ENCODE measurements around the gene TEX29. TPM values are rescaled to one million over a fixed set of nuclear protein-coding genes. Genes with fewer than 3 reads are reported as not detected.

TEX29 gene
- total RNA-seq, 1 donor from 2014 or later, result 0.70 TPM

DNA sequence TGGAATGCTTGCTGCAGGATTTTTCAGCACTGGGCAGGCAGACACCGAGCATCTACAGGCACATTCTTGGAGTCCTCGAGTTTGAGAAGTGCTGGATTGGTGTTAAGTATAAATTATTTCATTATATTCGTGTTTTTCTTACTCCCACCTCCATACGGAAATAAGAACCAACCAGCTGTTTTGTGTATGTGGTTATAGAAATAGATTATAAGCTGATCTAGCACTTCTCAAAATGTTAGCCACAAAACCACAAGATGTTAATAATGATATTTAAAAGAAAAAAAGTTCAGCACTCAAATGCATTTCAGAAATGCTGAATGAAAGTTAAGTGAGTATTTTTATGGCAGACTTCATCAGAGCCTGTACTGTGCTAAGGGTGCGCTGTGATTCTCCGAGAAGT is 24.0 kb upstream of the TEX29 start:
- Mint-ChIP-seq H3K27me3 (ENCODE audit: low read depth) (no peaks in the 10 kb centered on the region), H3K4me3 (ENCODE audit: unreplicated experiment) (no peak overlapping the region), H3K27ac (ENCODE audit: unreplicated experiment) (no peak overlapping the region), H3K9me3 (ENCODE audit: low read depth) (no peaks in the 10 kb centered on the region), H3K36me3 (ENCODE audit: low read depth) (peaks cover 35% of the 10 kb centered on the region), H3K4me1 (ENCODE audit: low read depth) (peaks cover 13% of the 10 kb centered on the region)
- DNase-seq (ENCODE audit: low spot score), result no peak
- TF ChIP-seq, protein P1, sequence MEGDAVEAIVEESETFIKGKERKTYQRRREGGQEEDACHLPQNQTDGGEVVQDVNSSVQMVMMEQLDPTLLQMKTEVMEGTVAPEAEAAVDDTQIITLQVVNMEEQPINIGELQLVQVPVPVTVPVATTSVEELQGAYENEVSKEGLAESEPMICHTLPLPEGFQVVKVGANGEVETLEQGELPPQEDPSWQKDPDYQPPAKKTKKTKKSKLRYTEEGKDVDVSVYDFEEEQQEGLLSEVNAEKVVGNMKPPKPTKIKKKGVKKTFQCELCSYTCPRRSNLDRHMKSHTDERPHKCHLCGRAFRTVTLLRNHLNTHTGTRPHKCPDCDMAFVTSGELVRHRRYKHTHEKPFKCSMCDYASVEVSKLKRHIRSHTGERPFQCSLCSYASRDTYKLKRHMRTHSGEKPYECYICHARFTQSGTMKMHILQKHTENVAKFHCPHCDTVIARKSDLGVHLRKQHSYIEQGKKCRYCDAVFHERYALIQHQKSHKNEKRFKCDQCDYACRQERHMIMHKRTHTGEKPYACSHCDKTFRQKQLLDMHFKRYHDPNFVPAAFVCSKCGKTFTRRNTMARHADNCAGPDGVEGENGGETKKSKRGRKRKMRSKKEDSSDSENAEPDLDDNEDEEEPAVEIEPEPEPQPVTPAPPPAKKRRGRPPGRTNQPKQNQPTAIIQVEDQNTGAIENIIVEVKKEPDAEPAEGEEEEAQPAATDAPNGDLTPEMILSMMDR (IDR thresholded peaks at IDR 0.05), result no peak

DNA sequence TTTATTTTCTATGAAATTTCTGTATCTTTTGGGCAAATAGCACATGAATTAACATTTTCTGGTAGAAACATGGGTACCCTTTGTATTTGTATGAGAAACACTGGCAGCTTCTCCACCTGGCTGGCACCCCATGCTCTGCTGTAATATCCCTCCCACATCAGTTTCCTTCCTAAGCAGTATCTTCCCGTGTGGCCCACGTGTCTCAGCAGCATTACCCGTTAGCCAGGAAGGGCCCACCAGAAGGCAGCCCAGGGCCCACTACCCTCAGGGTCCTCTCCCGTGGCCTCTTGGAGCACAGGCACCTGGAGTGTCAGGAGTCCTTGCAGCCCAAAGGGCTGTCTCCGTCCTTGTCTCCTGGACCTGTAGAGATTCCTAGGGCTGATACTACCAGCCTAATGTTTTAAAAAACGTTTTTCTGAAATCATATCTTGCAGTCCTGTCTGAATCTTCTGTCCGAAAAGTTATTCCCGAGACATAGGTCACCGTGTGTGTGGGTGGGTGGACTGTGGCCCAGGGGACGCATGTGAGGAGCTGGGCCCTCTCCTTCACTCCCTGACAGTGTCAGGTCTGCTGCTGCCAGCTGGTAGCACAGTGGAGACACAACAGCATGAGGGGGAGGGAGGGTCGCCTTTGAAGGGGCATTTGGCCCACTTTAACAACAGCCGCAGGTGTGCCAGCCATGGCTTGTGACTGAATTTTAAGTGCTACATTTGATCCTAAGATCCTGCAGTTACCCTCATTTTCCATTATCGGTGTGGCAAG is 22.0 kb upstream of the TEX29 start:
- Mint-ChIP-seq H3K4me1 (ENCODE audit: low read depth) (peaks cover 13% of the 10 kb centered on the region), H3K27me3 (ENCODE audit: low read depth) (no peaks in the 10 kb centered on the region), H3K9me3 (ENCODE audit: low read depth) (no peaks in the 10 kb centered on the region), H3K36me3 (ENCODE audit: low read depth) (peaks cover 37% of the 10 kb centered on the region), H3K4me3 (ENCODE audit: unreplicated experiment) (no peak overlapping the region), H3K27ac (ENCODE audit: unreplicated experiment) (no peak overlapping the region)
- TF ChIP-seq, protein P1 (IDR thresholded peaks at IDR 0.05), result no peak
- DNase-seq (ENCODE audit: low spot score), result no peak

DNA sequence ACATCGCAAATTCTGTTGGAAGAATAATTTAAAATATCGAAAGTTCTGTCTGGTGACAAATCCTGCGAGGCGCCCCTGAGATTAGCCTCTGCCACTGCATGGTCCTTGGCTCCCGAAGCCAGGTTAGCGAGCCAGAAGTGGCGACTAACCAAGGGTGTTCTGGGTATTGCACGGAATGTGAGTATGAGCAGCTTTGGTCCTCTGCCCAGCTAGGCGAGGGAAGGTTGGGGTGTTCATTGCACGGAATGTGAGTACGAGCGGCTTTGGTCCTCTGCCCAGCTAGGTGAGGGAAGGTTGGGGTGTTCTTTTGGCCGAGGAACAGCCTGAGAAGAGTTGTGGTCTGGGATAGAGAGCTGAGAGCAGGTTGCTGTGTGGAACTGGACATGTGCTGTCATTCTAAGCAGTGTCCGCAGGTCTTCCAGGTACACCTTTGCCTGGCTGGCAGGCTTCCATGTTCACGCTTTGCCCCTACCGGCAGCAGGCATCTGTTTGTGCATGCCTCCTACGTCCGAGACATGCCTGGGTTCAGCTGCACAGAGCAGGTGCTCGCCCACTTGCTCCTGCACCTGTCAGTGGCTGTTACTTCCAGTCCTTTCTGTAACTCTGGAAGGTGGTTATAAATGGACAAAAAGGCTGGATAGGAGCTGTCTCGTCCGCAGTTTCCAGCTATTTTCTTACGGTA is 18.3 kb upstream of the TEX29 start:
- TF ChIP-seq, protein P1 (IDR thresholded peaks at IDR 0.05), result no peak
- Mint-ChIP-seq H3K27ac (ENCODE audit: unreplicated experiment) (no peak overlapping the region), H3K9me3 (ENCODE audit: low read depth) (no peaks in the 10 kb centered on the region), H3K36me3 (ENCODE audit: low read depth) (peaks cover 50% of the 10 kb centered on the region), H3K4me1 (ENCODE audit: low read depth) (peaks cover 10% of the 10 kb centered on the region), H3K27me3 (ENCODE audit: low read depth) (no peaks in the 10 kb centered on the region), H3K4me3 (ENCODE audit: unreplicated experiment) (no peak overlapping the region)
- DNase-seq (ENCODE audit: low spot score), result no peak

DNA sequence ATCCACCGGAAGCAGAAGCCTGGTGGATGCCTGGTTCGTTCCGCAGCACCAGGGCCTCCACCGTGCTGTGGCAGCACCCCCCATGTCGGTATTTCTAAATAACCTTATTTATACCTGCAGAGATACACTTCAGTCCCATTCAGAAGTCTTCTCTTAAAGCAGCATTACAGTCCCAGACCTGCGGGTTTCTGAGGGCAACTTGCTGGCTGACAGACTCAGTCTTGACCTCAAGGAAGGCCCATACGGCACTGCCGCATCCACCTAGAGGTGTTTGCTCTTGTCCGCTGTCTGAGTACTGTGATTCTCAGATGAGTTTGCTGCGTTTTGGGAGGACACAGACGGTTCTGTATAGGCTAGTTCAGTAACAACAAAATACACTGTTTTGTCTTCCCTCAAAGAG is 16.9 kb upstream of the TEX29 start:
- H3K27ac Mint-ChIP-seq (ENCODE audit: unreplicated experiment), result no peak overlapping the region
- H3K27me3 Mint-ChIP-seq (ENCODE audit: low read depth), result no peaks in the 10 kb centered on the region
- TF ChIP-seq, protein P1 (IDR thresholded peaks at IDR 0.05), result no peak
- no peak for DNase-seq (ENCODE audit: low spot score)
- peaks cover 10% of the 10 kb centered on the region for H3K4me1 Mint-ChIP-seq (ENCODE audit: low read depth)
- no peaks in the 10 kb centered on the region for H3K9me3 Mint-ChIP-seq (ENCODE audit: low read depth)
- H3K4me3 Mint-ChIP-seq (ENCODE audit: unreplicated experiment), result no peak overlapping the region
- peaks cover 49% of the 10 kb centered on the region for H3K36me3 Mint-ChIP-seq (ENCODE audit: low read depth)

DNA sequence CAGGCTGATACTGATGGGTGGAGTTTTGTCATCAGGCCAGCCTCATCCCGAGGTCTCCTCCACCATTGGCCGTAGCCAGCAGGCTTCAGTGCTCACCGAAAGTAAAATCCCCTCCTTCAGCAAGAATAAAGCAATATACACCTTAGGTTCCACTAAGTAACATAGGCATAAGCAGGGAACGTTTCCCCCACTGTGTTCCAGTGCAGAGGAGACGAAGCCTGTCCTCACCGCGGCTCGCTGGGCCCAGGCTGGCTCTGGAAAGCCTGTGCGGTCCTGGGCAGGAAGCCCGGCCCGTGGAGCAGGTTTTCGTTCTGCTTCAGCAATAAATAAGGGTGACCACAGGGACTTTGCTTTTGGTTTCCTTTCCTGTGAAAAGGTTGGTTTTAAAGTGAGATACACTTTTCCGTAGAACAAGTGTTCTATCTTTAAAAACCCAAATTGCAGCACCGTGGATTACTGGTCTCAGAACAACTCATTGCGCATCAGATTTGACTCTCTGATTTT is 16.3 kb upstream of the TEX29 start:
- Mint-ChIP-seq H3K36me3 (ENCODE audit: low read depth) (peaks cover 53% of the 10 kb centered on the region), H3K4me1 (ENCODE audit: low read depth) (peaks cover 10% of the 10 kb centered on the region)
- TF ChIP-seq, protein P1 (IDR thresholded peaks at IDR 0.05), result no peak

More for the DNA sequence above, 16.3 kb upstream of the TEX29 start:
- Mint-ChIP-seq H3K4me3 (ENCODE audit: unreplicated experiment) (no peak overlapping the region), H3K27ac (ENCODE audit: unreplicated experiment) (no peak overlapping the region), H3K27me3 (ENCODE audit: low read depth) (no peaks in the 10 kb centered on the region), H3K9me3 (ENCODE audit: low read depth) (no peaks in the 10 kb centered on the region)
- no peak for DNase-seq (ENCODE audit: low spot score)
